ENCODE results near the gene PCCA. TPM values are rescaled to one million over a fixed set of nuclear protein-coding genes. Genes with fewer than 3 reads are reported as not detected.
A peak's percentile ranks its signal among the peaks of the same experiment; 100 is the strongest.

PCCA gene
- total and polyA plus RNA-seq, 2 of the 13 experiments (the other 11 are each of a cell fraction or from before 2014, with no cell fraction given): 15.0 to 32.2 TPM

DNA sequence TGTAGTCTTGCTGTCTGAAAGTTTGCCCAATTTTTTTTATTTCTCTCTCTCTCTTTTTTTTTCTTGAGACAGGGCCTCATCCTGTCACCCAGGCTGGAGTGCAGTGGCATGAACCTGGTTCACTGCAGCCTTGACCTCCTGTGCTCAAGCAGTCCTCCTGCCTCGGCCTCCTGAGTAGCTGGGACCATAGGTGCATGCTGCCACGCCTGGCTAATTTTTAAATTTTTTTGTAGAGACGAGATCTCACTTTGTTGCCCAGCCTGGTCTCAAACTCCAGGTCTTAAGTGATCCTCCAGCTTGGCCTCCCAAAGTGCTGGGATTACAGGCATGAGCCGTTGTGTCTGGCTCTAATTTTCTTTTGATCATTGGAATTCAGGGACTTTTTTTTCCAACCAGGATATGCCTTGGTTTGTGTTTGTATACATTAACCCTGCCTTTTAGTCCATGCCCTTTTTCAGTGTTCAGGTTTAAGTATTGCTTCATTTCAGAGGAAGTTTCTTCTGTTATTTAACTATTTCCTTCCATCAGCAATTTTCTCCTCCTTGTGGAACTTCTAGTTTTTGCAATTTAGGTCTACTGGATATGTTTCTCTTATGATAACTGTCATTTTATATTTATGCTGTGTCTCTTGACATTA lies 201.4 kb downstream of the PCCA start (continued):
- TF ChIP-seq ZFP82 (CRISPR knock-in tag; IDR thresholded peaks at IDR 0.05; ENCODE audit: borderline replicate concordance) (no peak), ZNF792 (CRISPR knock-in tag; IDR thresholded peaks at IDR 0.05) (no peak), IKZF1 (IDR thresholded peaks at IDR 0.05) (no peak), ZMAT3 (CRISPR knock-in tag; conservative IDR thresholded peaks at IDR 0.05) (no peak), MLLT10 (CRISPR knock-in tag; IDR thresholded peaks at IDR 0.05) (no peak), CENPT (CRISPR knock-in tag; IDR thresholded peaks at IDR 0.05; ENCODE audit: low read depth) (no peak), ZFP36L1 (CRISPR knock-in tag; IDR thresholded peaks at IDR 0.05) (no peak), CEBPG (CRISPR knock-in tag; IDR thresholded peaks at IDR 0.05) (peak; percentile 87), CBFB (CRISPR knock-in tag; IDR thresholded peaks at IDR 0.05) (no peak), CEBPB (IDR thresholded peaks at IDR 0.05; ENCODE audit: borderline replicate concordance, low read depth, low read length) (peak; percentile 78; the same call in 1 of the 2 replicates), ZNF768 (CRISPR knock-in tag; IDR thresholded peaks at IDR 0.05) (no peak), NRL (CRISPR knock-in tag; IDR thresholded peaks at IDR 0.05; ENCODE audit: borderline replicate concordance) (no peak)
- TF ChIP-seq, protein P1, sequence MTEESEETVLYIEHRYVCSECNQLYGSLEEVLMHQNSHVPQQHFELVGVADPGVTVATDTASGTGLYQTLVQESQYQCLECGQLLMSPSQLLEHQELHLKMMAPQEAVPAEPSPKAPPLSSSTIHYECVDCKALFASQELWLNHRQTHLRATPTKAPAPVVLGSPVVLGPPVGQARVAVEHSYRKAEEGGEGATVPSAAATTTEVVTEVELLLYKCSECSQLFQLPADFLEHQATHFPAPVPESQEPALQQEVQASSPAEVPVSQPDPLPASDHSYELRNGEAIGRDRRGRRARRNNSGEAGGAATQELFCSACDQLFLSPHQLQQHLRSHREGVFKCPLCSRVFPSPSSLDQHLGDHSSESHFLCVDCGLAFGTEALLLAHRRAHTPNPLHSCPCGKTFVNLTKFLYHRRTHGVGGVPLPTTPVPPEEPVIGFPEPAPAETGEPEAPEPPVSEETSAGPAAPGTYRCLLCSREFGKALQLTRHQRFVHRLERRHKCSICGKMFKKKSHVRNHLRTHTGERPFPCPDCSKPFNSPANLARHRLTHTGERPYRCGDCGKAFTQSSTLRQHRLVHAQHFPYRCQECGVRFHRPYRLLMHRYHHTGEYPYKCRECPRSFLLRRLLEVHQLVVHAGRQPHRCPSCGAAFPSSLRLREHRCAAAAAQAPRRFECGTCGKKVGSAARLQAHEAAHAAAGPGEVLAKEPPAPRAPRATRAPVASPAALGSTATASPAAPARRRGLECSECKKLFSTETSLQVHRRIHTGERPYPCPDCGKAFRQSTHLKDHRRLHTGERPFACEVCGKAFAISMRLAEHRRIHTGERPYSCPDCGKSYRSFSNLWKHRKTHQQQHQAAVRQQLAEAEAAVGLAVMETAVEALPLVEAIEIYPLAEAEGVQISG (CRISPR knock-in tag; IDR thresholded peaks at IDR 0.05): no peak
- TF ChIP-seq, protein P2, sequence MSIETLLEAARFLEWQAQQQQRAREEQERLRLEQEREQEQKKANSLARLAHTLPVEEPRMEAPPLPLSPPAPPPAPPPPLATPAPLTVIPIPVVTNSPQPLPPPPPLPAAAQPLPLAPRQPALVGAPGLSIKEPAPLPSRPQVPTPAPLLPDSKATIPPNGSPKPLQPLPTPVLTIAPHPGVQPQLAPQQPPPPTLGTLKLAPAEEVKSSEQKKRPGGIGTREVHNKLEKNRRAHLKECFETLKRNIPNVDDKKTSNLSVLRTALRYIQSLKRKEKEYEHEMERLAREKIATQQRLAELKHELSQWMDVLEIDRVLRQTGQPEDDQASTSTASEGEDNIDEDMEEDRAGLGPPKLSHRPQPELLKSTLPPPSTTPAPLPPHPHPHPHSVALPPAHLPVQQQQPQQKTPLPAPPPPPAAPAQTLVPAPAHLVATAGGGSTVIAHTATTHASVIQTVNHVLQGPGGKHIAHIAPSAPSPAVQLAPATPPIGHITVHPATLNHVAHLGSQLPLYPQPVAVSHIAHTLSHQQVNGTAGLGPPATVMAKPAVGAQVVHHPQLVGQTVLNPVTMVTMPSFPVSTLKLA (IDR thresholded peaks at IDR 0.05): no peak
- TF ChIP-seq, protein P3, sequence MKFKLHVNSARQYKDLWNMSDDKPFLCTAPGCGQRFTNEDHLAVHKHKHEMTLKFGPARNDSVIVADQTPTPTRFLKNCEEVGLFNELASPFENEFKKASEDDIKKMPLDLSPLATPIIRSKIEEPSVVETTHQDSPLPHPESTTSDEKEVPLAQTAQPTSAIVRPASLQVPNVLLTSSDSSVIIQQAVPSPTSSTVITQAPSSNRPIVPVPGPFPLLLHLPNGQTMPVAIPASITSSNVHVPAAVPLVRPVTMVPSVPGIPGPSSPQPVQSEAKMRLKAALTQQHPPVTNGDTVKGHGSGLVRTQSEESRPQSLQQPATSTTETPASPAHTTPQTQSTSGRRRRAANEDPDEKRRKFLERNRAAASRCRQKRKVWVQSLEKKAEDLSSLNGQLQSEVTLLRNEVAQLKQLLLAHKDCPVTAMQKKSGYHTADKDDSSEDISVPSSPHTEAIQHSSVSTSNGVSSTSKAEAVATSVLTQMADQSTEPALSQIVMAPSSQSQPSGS (CRISPR knock-in tag; IDR thresholded peaks at IDR 0.05): no peak
- TF ChIP-seq, protein P4, sequence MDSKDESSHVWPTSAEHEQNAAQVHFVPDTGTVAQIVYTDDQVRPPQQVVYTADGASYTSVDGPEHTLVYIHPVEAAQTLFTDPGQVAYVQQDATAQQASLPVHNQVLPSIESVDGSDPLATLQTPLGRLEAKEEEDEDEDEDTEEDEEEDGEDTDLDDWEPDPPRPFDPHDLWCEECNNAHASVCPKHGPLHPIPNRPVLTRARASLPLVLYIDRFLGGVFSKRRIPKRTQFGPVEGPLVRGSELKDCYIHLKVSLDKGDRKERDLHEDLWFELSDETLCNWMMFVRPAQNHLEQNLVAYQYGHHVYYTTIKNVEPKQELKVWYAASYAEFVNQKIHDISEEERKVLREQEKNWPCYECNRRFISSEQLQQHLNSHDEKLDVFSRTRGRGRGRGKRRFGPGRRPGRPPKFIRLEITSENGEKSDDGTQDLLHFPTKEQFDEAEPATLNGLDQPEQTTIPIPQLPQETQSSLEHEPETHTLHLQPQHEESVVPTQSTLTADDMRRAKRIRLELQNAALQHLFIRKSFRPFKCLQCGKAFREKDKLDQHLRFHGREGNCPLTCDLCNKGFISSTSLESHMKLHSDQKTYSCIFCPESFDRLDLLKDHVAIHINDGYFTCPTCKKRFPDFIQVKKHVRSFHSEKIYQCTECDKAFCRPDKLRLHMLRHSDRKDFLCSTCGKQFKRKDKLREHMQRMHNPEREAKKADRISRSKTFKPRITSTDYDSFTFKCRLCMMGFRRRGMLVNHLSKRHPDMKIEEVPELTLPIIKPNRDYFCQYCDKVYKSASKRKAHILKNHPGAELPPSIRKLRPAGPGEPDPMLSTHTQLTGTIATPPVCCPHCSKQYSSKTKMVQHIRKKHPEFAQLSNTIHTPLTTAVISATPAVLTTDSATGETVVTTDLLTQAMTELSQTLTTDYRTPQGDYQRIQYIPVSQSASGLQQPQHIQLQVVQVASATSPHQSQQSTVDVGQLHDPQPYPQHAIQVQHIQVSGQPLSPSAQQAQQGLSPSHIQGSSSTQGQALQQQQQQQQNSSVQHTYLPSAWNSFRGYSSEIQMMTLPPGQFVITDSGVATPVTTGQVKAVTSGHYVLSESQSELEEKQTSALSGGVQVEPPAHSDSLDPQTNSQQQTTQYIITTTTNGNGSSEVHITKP (CRISPR knock-in tag; IDR thresholded peaks at IDR 0.05; ENCODE audit: low read depth): no peak
- TF ChIP-seq, protein P5, sequence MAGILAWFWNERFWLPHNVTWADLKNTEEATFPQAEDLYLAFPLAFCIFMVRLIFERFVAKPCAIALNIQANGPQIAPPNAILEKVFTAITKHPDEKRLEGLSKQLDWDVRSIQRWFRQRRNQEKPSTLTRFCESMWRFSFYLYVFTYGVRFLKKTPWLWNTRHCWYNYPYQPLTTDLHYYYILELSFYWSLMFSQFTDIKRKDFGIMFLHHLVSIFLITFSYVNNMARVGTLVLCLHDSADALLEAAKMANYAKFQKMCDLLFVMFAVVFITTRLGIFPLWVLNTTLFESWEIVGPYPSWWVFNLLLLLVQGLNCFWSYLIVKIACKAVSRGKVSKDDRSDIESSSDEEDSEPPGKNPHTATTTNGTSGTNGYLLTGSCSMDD (CRISPR knock-in tag; IDR thresholded peaks at IDR 0.05): no peak
